T-helper 22 cell (primary cell): ENCODE measurements around the gene SAMD1.

ENCODE experiments used
- DNase-seq: peaks from one replicate; pipeline ENCODE4 v3.0.0-alpha.2; 2020; ENCODE audit warnings: low read depth

The SAMD1 gene

DNA sequence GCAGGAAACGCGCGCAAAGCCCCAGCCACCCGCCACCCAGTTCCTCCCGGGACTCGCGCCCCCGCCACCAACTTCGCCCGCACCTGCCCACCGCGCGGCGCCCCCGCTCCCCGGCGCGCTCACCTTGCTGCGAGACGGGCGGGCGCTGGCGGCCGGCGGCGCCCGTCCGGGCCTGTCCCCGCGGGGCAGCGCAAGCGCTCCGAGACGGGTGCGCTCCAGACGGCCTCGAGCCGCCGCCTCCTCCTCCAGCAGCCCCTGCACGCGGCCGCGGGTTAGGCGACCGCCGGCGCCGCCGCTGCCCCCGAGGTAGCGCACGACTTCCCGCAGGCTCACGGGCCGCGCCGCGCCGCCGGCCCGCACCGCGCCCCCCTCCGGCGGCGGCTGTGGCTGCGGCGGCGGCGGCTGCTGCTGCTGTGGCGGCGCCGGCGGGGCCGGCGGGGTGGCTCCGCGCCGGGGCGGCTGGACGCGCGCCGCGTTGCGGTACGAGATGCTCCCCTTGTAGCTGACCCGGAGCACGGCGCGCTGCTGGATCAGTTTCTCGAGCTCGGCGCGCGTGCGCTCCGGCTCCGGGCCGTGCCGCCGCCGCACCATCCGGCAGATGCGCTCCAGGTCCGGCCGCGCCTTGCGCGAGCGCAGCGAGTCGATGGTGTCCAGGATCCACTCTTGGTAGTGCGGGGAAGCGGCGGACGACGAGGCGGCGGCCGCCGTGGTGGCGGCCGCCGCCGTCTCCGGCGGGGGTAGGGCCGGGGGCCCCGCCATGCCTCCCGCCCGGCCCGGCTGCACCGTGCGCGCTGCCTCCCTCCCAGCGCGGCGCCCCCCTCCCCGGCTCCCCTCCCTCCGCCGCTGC is 666 bp downstream of the SAMD1 start:
- DNase-seq, result peak; percentile 23

GRCh38 chr19:14089412-14089661 is 1.2 kb downstream of the SAMD1 start:
- no peak for DNase-seq

DNA sequence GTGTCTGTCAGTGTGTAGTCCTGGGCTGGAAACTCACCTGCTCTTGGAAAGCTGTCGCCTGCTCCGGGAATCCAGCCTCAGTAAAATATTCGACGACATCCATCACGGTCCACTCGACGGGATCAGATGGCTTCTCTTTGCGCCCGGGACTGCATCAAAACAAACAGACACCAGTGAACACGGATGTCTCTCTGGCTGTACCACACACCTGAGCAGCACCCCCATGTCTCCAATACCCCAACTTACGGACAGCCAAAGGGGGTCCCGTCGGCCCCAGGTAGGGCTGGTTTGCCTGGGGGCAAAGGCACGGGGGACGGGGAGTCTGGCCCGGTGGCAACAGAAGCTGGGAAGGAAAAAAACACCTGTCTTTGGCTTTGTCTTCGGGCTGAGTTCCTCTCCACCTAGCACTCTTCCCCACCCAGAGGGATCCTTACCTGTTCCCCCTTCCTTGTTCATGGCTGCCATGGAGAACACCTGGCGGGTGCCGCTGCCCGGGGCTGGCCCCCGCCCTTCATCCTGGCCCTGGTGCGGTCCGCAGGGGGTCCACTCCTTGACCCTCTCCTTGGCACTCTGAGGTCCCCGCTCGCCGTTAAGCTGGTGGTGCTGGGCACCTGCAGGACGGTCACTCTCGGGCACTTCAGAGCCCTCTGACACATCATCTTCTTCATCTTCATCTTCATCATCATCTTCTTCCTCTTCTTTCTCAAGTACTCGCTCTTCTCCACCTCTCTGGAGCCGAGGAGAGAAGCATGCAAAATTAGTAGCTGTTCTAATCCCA is 1.7 kb downstream of the SAMD1 start:
- no peak for DNase-seq

DNA sequence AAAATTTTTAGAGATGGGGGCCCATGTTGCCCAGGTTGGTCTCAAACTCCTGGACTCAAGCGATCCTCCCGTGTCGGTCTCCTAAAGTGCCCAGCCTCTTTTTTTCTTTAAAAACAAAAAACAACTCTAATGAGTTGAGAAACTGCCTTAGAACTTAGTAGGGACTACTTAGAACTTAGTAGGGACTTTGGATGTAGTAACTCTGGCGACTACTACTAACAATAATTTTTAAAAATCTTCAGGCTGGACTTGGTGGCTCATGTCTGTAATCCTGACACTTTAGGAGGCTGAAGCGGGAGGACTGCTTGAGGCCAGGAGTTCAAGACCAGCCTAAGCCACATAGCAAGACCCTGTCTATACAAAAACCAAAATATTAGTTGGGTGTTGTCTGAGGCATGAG is 4.5 kb downstream of the SAMD1 start:
- no peak for DNase-seq

- no peak for DNase-seq
Measured at GRCh38 chr19:14085309-14085995, 5.1 kb downstream of the SAMD1 start, which contains the start of gene C19orf67. Gene C19orf67 (minus strand): TSS chr19:14085783. CDS start chr19:14085627, 156 bp downstream.

- no peak for DNase-seq
Measured at GRCh38 chr19:14082675-14082960, 7.9 kb downstream of the SAMD1 start.

- peak; percentile 28 for DNase-seq
Measured at GRCh38 chr19:14081797-14082674, 8.5 kb downstream of the SAMD1 start.

GRCh38 chr19:14080887-14081796 is 9.4 kb downstream of the SAMD1 start:
- DNase-seq, result peak; percentile 97

DNA sequence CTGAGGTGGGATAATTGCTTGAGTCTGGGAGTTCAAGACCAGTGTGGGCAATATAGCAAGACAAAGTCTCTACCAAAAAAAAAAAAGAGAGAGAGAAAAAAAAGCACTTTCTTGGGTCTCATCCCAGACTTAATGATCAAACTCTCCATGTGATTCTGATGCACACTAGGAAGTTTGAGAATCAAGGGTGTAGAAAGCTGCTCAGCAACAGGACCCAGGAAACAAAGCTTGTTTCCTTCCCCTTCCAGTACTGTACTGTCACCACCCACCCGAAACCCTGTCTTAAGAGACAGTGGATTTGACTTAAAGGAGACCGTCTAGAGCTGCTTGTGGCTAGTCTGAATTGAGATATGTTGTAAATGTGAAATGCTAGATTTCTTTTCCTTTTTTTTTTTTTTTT is 12.1 kb downstream of the SAMD1 start:
- DNase-seq, result no peak

- no peak for DNase-seq
Measured at GRCh38 chr19:14073925-14074838, 16.4 kb downstream of the SAMD1 start.

GRCh38 chr19:14073261-14073924 is 17.2 kb downstream of the SAMD1 start:
- DNase-seq, result peak; percentile 55

- peak; percentile 11 for DNase-seq
Measured at GRCh38 chr19:14072535-14073260, 17.9 kb downstream of the SAMD1 start, which contains the start of gene MISP3. Gene MISP3 (plus strand): TSS chr19:14072786. CDS start chr19:14073310, 524 bp downstream.

DNA sequence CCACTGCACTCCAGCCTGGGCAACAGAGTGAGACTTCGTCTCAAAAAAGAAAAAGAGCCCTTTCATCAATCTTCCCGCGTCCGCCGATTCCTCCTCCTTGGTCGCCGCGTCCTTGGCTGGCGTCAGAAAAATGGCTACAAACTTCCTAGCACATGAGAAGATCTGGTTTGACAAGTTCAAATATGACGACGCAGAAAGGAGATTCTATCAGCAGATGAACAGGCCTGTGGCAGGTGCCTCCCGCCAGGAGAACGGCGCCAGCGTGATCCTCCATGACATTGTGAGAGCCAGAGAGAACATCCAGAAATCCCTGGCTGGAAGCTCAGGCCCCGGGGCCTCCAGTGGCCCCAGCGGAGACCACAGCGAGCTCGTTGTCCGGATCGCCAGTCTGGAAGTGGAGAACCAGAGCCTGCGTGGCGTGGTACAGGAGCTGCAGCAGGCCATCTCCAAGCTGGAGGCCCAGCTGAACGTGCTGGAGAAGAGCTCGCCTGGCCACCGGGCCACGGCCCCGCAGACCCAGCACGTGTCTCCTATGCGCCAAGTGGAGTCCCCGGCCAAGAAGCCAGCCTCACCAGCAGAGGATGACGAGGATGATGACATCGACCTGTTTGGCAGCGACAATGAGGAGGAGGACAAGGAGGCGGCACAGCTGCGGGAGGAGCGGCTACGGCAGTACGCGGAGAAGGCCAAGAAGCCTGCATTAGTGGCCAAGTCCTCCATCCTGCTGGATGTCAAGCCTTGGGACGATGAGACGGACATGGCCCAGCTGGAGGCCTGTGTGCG is 20.1 kb downstream of the SAMD1 start:
- no peak for DNase-seq

GRCh38 chr19:14066134-14066533 is 24.4 kb downstream of the SAMD1 start:
- no peak for DNase-seq

GRCh38 chr19:14063105-14063504 is 27.4 kb downstream of the SAMD1 start:
- no peak for DNase-seq

DNA sequence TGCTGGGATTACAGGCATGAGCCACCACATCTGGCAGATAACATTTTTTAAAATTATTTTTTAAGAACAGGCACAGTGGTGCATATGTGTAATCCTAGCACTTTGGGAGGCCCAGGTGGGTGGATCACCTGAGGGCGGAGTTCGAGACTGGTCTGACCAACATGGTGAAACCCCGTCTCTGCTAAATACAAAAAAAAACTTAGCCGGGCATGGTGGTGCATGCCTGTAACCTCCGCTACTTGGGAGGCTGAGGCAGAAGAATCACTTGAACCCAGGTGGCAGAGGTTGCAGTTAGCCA is 28.0 kb downstream of the SAMD1 start:
- no peak for DNase-seq

DNA sequence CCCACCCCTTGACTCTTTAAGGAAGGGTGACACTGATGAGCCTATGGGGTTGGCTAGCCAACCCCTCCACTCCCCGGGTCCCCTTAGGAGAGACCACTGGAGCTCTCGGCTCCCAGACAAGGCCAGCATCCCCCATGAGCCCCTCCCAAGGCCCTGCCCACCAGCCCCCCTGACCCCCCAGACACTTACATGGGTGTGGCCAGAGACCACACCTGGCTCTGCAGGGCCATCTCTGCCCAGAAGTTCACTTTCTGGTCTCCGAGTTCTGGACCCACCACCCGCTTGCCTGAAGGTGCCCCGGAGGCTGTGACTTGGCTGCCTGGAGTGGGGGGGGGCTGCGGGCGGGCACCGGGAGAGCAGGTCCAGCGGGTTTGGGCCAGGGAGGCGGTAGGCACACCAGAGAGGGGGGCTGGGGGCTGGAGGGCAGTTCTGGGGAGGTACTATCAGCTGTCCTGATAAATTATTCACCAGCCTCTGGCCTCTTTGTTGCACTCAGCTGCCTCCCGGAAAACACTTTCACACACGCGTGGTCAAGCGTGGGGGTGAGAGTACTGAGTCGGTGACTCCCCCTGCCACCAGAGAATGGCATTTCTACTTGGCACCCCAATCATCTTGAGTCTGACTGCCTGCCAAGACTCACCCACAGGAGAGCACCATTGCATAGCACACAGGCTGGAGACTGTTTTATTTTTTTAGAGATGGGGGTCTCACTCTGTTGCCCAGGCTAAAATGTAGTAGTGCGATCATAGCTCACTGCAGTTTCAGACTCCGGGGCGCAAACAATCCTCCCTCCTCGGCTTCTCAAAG is 28.6 kb downstream of the SAMD1 start, which contains the start of gene PALM3:
Gene PALM3, minus strand, starts transcription at position 326 of the 807 bp plus-strand sequence. Its CDS starts 96 bp downstream, at position 230.
- DNase-seq, result no peak
